K562 (cell line): Measurements from ENCODE around the gene VGF. TPM values are rescaled to one million over a fixed set of nuclear protein-coding genes. Genes with fewer than 3 reads are reported as not detected.

Experiments
- ATF6 ChIP-seq: sonication (generic); formaldehyde crosslinking; IDR thresholded peaks from 2 replicates; pipeline ENCODE4 v1.4.0; 2020; ENCODE audit warnings: mild to moderate bottlenecking, missing genetic modification reagents
- CBFB ChIP-seq: sonication (generic); formaldehyde crosslinking; IDR thresholded peaks from 2 replicates; pipeline ENCODE4 v1.4.0; 2020; ENCODE audit warnings: mild to moderate bottlenecking, missing genetic modification reagents
- CREB3 ChIP-seq: fragments of 450-650 bp; conservative IDR thresholded peaks from 2 replicates; pipeline ENCODE4 v1.6.1; 2016; ENCODE audit warnings: missing genetic modification characterization, low read depth, mild to moderate bottlenecking, missing compliant biosample characterization, moderate library complexity
- CREBBP ChIP-seq: IDR thresholded peaks from one replicate; pipeline ENCODE4 v1.6.1; 2012; ENCODE audit warnings: low read depth, mild to moderate bottlenecking, control low read depth, inconsistent platforms, low read length
- CTCF ChIP-seq, 3 experiments: IDR thresholded peaks in 2 of 3; conservative IDR thresholded peaks in 1 of 3; 2 replicates each; pipeline ENCODE4 v1.5.1; 2011 to 2012; ENCODE audit warnings: low read length in 3 of 3, mild to moderate bottlenecking in 3 of 3, control low read depth in 2 of 3, improper control_type of control experiment in 1 of 3, inconsistent platforms in 1 of 3, low read depth in 1 of 3, mixed read lengths in 1 of 3, moderate library complexity in 1 of 3; ENCODE audit not compliant: insufficient read depth in 2 of 3
- FOS ChIP-seq: IDR thresholded peaks from 3 replicates; pipeline ENCODE4 v1.6.1; 2011; ENCODE audit not compliant: insufficient read length; ENCODE audit errors: extremely low read depth
- GTF2E2 ChIP-seq: fragments of 200-800 bp; sonication (Bioruptor generic); IDR thresholded peaks from 2 replicates; pipeline ENCODE4 v1.6.1; 2016; ENCODE audit warnings: missing genetic modification characterization, missing compliant biosample characterization
- KAT7 ChIP-seq: sonication (generic); formaldehyde crosslinking; IDR thresholded peaks from 2 replicates; pipeline ENCODE4 v1.8.0; 2022; ENCODE audit warnings: missing genetic modification reagents, mild to moderate bottlenecking, borderline replicate concordance
- NFE2 ChIP-seq: IDR thresholded peaks from 2 replicates; pipeline ENCODE4 v1.6.1; 2014; ENCODE audit warnings: antibody characterized with exemption, low read depth
- PHTF2 ChIP-seq: fragments of 250-450 bp; sonication (Bioruptor Pico); IDR thresholded peaks from 2 replicates; pipeline ENCODE4 v1.5.0; 2021; ENCODE audit warnings: mild to moderate bottlenecking
- POLR2G ChIP-seq: fragments of 200-400 bp; formaldehyde crosslinking; IDR thresholded peaks from 2 replicates; pipeline ENCODE4 v1.6.1; 2017; ENCODE audit warnings: low read depth, mild to moderate bottlenecking, antibody characterized with exemption, low read length, moderate library complexity
- RBM14 ChIP-seq: fragments of 200-400 bp; formaldehyde crosslinking; IDR thresholded peaks from 2 replicates; pipeline ENCODE4 v1.6.1; 2018; ENCODE audit warnings: low read depth, mild to moderate bottlenecking, low read length, moderate library complexity, borderline replicate concordance; ENCODE audit not compliant: insufficient read depth
- RBM34 ChIP-seq: fragments of 200-400 bp; formaldehyde crosslinking; IDR thresholded peaks from 2 replicates; pipeline ENCODE4 v1.6.1; 2018; ENCODE audit warnings: low read length, borderline replicate concordance; ENCODE audit not compliant: insufficient read depth
- RFX1 ChIP-seq: fragments of 450-650 bp; IDR thresholded peaks from 2 replicates; pipeline ENCODE4 v1.6.1; 2016; ENCODE audit warnings: mild to moderate bottlenecking, moderate library complexity
- SIN3B ChIP-seq: fragments of 450-650 bp; IDR thresholded peaks from 2 replicates; pipeline ENCODE4 v1.6.1; 2017; ENCODE audit warnings: low read depth, mild to moderate bottlenecking, moderate library complexity
- U2AF2 ChIP-seq: fragments of 200-400 bp; formaldehyde crosslinking; optimal IDR thresholded peaks from 2 replicates; pipeline ENCODE3; 2017; ENCODE audit warnings: low read depth, mild to moderate bottlenecking, low read length
- ZFP36 ChIP-seq: fragments of 150-350 bp; IDR thresholded peaks from 2 replicates; pipeline ENCODE4 v1.6.1; 2018; ENCODE audit warnings: low read length, low read depth; ENCODE audit not compliant: partially characterized antibody
- ZNF12 ChIP-seq: sonication (generic); formaldehyde crosslinking; IDR thresholded peaks from 2 replicates; pipeline ENCODE4 v1.4.0; 2020; ENCODE audit warnings: mild to moderate bottlenecking, missing genetic modification reagents
- polyA plus RNA-seq, 8 experiments: library from polyadenylated mRNA; depleted of rRNA in 4 of 8; stranded (reverse) in 5 of 8; unstranded in 3 of 8; fragments of >200 nt; fragmentation: Nextera tagmentation in 2 of 8; fragmentation: Illumina TruSeq in 1 of 8; extraction: Ambion mirVana in 2 of 8; extraction: Trizol in 1 of 8; gene quantifications; 2 replicates each; pipeline versions ENCODE4 v1.2.1 to v1.2.3, GENCODE V29; 2011 to 2014; ENCODE audit warnings: inconsistent platforms in 1 of 8, missing spikeins in 1 of 8
- total RNA-seq, 7 experiments: library from RNA; depleted of rRNA in 6 of 7; stranded (reverse); fragments of >200 nt in 6 of 7; fragmentation: Illumina TruSeq in 2 of 7; extraction: Trizol in 2 of 7; gene quantifications; 2 replicates each; pipeline versions ENCODE4 v1.2.1 to v1.2.3, GENCODE V29; 2011 to 2021; ENCODE audit warnings: low replicate concordance in 1 of 7
- TF ChIP-seq, protein P1 (sequence below): fragments of 200-800 bp; sonication (Bioruptor generic); IDR thresholded peaks from 2 replicates; pipeline ENCODE4 v1.6.1; 2017; ENCODE audit warnings: missing genetic modification characterization, missing compliant biosample characterization
- TF ChIP-seq, protein P2 (sequence below): fragments of 250-450 bp; sonication (Bioruptor Pico); IDR thresholded peaks from 2 replicates; pipeline ENCODE4 v1.4.0; 2020; ENCODE audit warnings: borderline replicate concordance

The VGF gene
- total and polyA plus RNA-seq, 9 of the 15 experiments (the other 6 are each of a cell fraction or from before 2014, with no cell fraction given): 0.03 to 5.7 (median 0.34) TPM

DNA sequence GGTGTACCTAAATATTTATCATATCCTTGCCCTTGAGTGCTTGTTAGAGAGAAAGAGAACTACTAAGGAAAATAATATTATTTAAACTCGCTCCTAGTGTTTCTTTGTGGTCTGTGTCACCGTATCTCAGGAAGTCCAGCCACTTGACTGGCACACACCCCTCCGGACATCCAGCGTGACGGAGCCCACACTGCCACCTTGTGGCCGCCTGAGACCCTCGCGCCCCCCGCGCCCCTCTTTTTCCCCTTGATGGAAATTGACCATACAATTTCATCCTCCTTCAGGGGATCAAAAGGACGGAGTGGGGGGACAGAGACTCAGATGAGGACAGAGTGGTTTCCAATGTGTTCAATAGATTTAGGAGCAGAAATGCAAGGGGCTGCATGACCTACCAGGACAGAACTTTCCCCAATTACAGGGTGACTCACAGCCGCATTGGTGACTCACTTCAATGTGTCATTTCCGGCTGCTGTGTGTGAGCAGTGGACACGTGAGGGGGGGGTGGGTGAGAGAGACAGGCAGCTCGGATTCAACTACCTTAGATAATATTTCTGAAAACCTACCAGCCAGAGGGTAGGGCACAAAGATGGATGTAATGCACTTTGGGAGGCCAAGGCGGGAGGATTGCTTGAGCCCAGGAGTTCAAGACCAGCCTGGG, 27.0 kb downstream of the VGF start (continued):
- TF ChIP-seq KAT7 (CRISPR knock-in tag) (no peak), CREB3 (tag) (no peak), RBM34 (no peak), POLR2G (peak; percentile 54; the same call in 1 of the 2 replicates), ZFP36 (peak; percentile 3), RBM14 (no peak), FOS (peak; percentile 91), NFE2 (peak; percentile 60), RFX1 (no peak), GTF2E2 (tag) (peak; percentile 65; the same call in 1 of the 2 replicates), SIN3B (peak; percentile 88), U2AF2 (no peak), PHTF2 (no peak), ZNF12 (CRISPR knock-in tag) (no peak), ATF6 (CRISPR knock-in tag) (no peak), CTCF (IDR thresholded peaks at IDR 0.05 in 2 of 3, conservative IDR thresholded peaks at IDR 0.05 in 1 of 3; ENCODE audit: insufficient read depth in 2 of 3, low read depth in 1 of 3, low read length in 3 of 3) (peak; percentile 86 to 98 (median 89)), CBFB (CRISPR knock-in tag) (no peak), CREBBP (no peak)
- TF ChIP-seq, protein P1, sequence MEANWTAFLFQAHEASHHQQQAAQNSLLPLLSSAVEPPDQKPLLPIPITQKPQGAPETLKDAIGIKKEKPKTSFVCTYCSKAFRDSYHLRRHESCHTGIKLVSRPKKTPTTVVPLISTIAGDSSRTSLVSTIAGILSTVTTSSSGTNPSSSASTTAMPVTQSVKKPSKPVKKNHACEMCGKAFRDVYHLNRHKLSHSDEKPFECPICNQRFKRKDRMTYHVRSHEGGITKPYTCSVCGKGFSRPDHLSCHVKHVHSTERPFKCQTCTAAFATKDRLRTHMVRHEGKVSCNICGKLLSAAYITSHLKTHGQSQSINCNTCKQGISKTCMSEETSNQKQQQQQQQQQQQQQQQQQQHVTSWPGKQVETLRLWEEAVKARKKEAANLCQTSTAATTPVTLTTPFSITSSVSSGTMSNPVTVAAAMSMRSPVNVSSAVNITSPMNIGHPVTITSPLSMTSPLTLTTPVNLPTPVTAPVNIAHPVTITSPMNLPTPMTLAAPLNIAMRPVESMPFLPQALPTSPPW (CRISPR knock-in tag): peak; percentile 94
- TF ChIP-seq, protein P2, sequence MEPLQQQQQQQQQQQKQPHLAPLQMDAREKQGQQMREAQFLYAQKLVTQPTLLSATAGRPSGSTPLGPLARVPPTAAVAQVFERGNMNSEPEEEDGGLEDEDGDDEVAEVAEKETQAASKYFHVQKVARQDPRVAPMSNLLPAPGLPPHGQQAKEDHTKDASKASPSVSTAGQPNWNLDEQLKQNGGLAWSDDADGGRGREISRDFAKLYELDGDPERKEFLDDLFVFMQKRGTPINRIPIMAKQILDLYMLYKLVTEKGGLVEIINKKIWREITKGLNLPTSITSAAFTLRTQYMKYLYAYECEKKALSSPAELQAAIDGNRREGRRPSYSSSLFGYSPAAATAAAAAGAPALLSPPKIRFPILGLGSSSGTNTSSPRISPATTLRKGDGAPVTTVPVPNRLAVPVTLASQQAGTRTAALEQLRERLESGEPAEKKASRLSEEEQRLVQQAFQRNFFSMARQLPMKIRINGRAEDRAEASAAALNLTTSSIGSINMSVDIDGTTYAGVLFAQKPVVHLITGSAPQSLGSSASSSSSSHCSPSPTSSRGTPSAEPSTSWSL: no peak
